Dedifferentiated amniotic fluid mesenchymal stem cell (primary cell): ENCODE data around the gene MEPE.
"Not testable (repeated sequence)": the region's sequence is repeated elsewhere in the genome, so short reads cannot be mapped to it uniquely, and the experiment has no call there.

Experiments
- DNase-seq: peaks from one replicate; pipeline ENCODE4 v3.0.0-alpha.2; 2016; ENCODE audit errors: extremely low spot score

The MEPE gene

DNA sequence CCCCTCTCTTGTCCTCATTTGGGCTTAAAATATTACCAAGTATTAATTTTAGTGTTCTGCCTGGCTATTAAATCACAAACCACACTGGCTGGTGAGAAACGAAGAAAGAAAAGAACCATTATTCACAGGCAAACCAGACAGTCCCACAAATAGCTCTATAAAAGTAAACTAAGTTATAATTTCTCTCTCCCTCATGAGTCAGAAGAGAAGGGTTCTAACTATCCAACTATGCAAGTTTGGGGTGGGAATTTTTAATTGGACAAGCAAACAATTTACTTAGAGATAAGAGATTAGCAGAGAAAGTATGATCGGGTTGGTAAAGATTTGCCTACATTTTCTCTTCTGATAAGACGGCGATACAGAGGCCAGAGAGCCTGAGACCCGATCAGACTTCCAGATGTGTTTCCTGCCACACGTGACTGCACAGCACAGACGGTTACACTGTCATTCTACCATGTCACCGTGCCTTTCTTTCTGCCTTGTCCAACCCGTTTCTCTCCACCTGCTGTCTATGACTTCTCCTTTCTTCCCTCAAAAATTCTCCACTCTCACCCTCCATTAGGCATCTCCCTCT is 52.3 kb downstream of the MEPE start:
- no peak for DNase-seq

DNA sequence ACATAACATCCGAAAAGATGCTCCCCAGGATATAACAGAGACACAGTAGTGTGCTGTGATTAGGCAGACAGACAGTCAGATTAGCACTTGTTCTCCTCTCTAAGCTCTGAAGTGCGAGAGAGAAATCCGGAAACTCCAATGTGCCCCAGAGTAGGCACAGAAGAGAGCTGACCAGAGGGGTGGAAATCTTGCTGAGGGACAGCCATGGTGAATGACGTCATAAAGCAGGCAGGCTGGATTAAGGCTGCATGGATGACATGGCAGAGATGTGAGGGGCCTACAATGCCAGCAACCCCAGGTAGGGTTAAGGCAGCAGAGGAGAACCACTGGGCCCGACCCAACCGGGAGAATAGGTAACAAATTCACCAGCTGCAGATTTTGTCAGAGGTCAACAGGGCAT is 53.3 kb downstream of the MEPE start:
- DNase-seq = no peak

DNA sequence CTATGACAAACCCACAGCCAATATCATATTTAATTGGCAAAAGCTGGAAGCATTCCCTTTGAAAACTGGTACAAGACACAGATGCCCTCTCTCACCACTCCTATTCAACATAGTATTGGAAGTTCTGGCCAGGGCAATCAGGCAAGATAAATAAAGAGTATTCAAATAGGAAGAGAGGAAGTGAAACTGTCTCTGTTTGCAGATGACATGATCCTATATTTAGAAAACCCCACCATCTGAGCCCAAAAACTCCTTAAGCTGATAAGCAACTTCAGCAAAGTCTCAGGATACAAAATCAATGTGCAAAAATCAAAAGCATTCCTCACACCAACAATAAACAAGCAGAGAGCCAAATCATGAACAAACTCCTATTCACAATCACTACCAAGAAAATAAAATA is 58.0 kb downstream of the MEPE start:
- DNase-seq = not testable (repeated sequence)

DNA sequence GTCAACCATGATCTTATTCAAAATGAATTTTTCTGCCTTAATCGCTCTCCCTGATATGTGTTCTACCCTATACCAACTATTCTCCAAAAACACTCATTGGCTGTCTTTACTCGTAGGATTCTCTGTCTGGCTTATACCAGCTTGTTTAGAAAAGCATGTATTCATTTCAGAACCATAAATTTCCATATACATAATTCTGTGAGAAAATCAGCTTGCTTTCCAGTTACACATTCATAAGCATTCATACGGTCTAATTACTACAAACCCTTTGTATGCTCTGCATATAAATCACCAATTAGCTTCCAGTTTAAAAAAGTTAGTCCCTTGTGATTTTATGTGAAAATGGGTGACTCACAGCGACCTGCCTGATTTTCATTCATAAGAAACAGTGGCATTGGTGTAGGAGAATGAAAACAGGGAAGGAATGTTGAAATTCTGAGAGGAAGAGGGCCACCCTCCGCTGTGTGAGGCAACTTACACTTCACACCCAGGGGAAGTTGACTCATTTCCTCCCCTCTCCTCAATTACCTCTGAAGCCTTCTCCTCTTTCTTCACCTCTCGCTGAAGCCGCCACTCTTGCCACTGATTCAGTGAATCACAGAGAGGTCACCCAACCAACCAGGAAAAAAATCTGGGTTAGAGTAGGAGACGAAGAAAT is 63.3 kb downstream of the MEPE start:
- DNase-seq = no peak
